Mucosa of gallbladder (tissue), 1 donor: Measurements from ENCODE around the gene ZNF737. TPM values are rescaled to one million over a fixed set of nuclear protein-coding genes. Genes with fewer than 3 reads are reported as not detected.
"Not testable (repeated sequence)": the region's sequence is repeated elsewhere in the genome, so short reads cannot be mapped to it uniquely, and the experiment has no call there.

Source experiments
- DNase-seq: peaks from one replicate; pipeline ENCODE4 v3.0.0-alpha.2; 2020; ENCODE audit warnings: low spot score
- total RNA-seq: library from RNA; stranded (reverse); gene quantifications from one replicate; pipeline ENCODE4 v1.2.1, GENCODE V29; 2021
- donor health status: DM: no; HTN: no; CAD: no.

Gene ZNF737
- total RNA-seq = 30.2 TPM

DNA sequence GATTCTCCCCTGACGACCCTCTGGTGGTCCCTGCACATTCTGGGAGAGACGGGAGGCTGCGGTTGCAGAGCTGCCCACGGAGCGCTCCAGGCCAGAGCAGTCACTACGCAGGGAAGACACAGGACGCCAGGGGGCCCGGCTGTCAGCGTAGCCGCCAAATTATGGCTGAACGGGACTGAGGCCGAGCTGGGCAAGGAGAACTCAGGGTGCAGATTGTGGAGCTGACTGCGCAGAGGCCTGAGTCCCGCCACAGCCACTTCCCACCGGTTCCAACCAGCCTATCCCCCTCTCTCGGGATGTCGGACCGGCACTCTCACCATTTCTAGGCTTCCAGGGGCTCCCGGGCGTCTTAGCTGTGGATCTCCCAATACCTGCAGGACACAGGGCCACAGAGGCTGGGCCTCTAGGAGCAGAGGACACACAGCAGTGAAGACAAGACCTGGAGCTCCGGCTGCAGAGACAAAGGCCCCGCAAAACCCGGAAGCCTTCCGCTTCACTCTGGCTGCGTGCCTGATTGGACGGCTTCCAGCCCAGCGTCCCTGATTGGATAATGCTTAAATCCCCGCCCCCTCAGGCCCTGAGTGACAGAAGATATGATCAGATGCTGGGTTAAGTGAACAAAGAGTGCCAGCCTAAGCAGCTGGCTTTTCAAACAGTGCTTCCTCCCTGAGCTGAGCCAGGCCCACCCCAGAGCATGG, at the start of gene ZNF737:
Gene ZNF737, minus strand, starts transcription at position 461 of the 698 bp plus-strand sequence. Its CDS starts 141 bp downstream, at position 320.
- DNase-seq = peak; percentile 98

- DNase-seq = not testable (repeated sequence)
Measured at GRCh38 chr19:20614971-20615370, 49.4 kb upstream of the ZNF737 start.

DNA sequence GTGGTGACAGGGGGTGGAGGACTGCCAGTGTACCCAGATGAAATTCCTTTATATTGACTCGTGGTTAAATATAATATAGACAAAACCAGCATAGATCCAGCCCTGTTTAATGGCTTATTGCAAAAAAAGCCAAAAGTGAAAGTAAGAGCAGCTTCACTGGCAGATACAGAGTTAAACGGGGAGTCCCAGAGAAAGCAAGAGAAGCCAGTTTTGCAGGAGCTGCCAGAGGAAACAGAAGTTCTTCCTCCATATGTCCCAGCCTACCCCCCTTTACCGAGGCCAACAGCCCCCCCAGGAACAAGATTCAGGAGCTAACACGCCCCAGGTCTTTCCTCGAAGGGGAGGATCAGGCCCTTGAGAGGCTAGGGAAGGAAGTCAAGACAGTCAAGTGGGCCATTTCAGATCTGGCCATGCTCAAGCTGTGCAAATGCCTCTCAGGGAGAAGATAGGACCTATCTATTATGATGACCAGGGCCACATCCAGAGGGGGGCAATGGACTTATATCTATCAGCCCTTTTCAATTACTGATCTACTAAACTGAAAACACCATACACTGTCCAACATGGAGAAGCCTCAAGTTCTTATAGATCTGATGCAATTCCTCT, 47.2 kb upstream of the ZNF737 start:
- DNase-seq = no peak

GRCh38 chr19:20611866-20612265, 46.3 kb upstream of the ZNF737 start:
- DNase-seq = no peak

- DNase-seq = no peak
Measured at GRCh38 chr19:20607943-20608342, 42.4 kb upstream of the ZNF737 start.

GRCh38 chr19:20558571-20558970, 7.0 kb downstream of the ZNF737 start:
- no peak for DNase-seq

DNA sequence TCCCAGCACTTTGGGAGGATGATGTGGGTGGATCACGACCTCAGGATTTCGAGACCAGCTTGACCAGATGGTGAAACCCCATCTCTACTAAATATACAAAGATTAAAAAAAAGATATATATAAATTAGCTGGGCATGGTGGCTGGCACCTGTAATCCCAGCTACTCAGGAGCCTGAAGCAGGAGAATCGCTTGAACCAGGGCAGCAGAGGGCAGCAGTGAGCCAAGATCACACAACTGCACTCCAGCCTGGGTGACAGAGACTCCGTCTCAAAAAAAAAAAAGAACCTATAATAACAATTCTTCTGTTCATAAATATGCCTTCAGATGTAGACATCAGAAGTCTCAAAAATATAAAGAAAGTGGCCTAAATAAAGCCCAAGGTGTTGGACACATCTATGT, 7.6 kb downstream of the ZNF737 start:
- DNase-seq = no peak

DNA sequence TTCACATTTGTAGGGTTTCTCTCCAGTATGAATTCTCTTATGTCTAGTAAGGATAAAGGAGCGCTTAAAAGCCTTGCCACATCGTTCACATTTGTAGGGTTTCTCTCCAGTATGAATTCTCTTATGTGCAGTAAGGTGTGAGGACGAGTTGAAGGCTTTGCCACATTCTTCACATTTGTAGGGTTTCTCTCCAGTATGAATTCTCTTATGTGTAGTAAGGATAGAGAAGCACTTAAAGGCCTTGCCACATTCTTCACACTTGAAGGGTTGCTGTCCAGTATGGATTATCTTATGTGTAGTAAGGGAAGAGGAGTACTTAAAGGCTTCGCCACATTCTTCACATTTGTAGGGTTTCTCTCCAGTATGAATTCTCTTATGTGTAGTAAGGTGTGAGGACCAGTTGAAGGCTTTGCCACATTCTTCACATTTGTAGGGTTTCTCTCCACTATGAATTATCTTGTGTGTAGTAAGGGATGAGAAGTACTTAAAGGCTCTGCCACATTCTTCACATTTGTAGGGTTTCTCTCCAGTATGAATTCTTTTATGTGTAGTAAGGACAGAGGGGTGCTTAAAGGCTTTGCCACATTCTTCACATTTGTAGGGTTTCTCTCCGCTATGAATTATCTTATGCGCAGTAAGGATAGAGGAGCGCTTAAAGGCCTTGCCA, 20.8 kb downstream of the ZNF737 start:
- DNase-seq = not testable (repeated sequence)

DNA sequence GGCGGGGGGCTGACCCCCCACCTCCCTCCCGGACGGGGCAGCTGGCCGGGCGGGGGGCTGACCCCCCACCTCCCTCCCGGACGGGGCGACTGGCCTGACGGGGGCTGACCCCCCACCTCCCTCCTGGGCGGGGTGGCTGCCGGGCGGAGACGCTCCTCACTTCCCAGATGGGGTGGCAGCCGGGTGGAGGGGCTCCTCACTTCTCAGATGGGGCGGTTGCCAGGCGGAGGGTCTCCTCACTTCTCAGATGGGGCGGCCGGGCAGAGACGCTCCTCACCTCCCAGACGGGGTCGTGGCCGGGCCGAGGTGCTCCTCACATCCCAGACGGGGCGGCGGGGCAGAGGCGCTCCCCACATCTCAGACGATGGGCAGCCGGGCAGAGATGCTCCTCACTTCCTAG, 35.3 kb downstream of the ZNF737 start:
- not testable (repeated sequence) for DNase-seq

GRCh38 chr19:20513189-20513904, 52.2 kb downstream of the ZNF737 start:
- DNase-seq = no peak

- DNase-seq = peak; percentile 10
Measured at GRCh38 chr19:20503476-20503875, 62.1 kb downstream of the ZNF737 start.

Other genes with a start within 250 kb of the ZNF737 start
- gene ZNF626, start 95.8 kb upstream of the ZNF737 start, total RNA-seq = 21.8 TPM
- gene ZNF66, start 210.5 kb upstream of the ZNF737 start, total RNA-seq = 8.0 TPM